Activated naive CD8-positive, alpha-beta T cell treated with anti-CD3 and anti-CD28 coated beads for 36 hours (primary cell): ENCODE data around the gene ATF1. TPM values are rescaled to one million over a fixed set of nuclear protein-coding genes. Genes with fewer than 3 reads are reported as not detected.
"Not testable (repeated sequence)": the region's sequence is repeated elsewhere in the genome, so short reads cannot be mapped to it uniquely, and the experiment has no call there.

Experiments used
- DNase-seq: peaks from one replicate; pipeline ENCODE4 v3.0.0; 2021
- H3K27ac Mint-ChIP-seq: one replicate; pipeline ENCODE4 v1.8.0; 2022; ENCODE audit warnings: mild to moderate bottlenecking, moderate library complexity, mixed read lengths
- H3K27me3 Mint-ChIP-seq: one replicate; pipeline ENCODE4 v1.8.0; 2022; ENCODE audit warnings: mild to moderate bottlenecking, mixed read lengths
- H3K36me3 Mint-ChIP-seq: one replicate; pipeline ENCODE4 v1.8.0; 2021; ENCODE audit warnings: mild to moderate bottlenecking, mixed read lengths
- H3K4me1 Mint-ChIP-seq: one replicate; pipeline ENCODE4 v1.8.0; 2021; ENCODE audit warnings: mixed read lengths
- H3K4me3 Mint-ChIP-seq: one replicate; pipeline ENCODE4 v1.8.0; 2022; ENCODE audit warnings: mild to moderate bottlenecking, moderate library complexity, mixed read lengths
- H3K9me3 Mint-ChIP-seq: one replicate; pipeline ENCODE4 v1.8.0; 2022; ENCODE audit warnings: mixed read lengths
- total RNA-seq, 2 experiments: library from RNA; stranded (reverse); gene quantifications; one replicate each; pipeline ENCODE4 v1.2.3, GENCODE V29; 2021

Gene ATF1
- total RNA-seq, 2 experiments from 2014 or later, result 57.4 to 58.5 TPM

DNA sequence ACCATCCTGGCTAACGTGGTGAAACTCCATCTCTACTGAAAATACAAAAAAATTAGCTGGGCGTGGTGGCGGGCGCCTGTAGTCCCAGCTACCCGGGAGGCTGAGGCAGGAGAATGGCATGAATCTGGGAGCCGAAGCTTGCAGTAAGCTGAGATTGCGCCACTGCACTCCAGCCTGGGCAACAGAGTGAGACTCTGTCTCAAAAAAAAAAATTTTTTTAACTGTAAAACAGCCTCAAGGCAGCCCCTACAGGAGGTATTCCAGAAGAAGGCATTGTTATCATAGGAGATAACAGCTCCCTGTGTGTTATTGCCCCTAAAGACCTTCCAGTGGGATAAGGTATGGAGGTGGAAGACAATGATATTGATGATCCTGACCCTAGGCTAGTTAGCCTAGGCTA, 51.0 kb downstream of the ATF1 start:
- not testable (repeated sequence) for H3K9me3 Mint-ChIP-seq, H3K27me3 Mint-ChIP-seq, H3K4me1 Mint-ChIP-seq, DNase-seq, H3K4me3 Mint-ChIP-seq, H3K27ac Mint-ChIP-seq
- H3K36me3 Mint-ChIP-seq, result peaks cover 18% of the 10 kb centered on the region

DNA sequence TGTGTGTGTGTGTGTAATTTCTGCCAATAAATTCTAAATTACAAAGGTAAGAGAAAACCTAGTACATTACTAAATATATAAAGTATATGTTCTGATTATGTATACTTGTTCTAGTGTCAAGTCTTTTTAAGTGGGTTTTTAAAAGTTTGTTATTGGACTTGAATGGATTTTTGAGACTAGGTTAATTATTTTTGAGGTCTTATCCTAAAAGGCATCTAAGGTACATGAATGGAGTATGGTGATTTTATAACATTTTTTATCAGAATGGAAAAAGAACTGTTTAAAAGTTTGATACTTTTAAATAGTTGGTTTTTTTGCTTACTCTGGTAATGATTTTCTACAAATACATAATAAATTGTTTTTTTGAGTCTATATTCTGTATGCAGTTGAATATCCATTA, 56.3 kb downstream of the ATF1 start:
- H3K9me3 Mint-ChIP-seq, result no peaks in the 10 kb centered on the region
- DNase-seq, result no peak

DNA sequence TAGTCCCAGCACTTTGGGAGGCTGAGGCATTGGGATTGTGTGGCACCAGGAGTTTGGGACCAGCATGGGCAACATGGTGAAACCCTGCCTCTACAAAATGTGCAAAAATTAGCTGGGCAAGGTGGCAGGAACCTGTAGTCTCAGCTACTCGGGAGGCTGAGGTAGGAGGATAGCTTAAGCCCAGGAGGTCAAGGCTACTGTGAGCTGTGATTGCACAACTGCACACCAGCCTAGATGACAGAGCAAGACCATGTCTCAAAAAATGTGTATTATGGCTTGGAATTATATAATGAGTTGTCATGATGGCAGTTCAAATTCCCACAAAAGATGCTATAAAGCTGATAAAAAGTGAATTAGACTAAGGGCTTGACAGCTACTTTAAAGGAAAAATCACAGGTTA, 58.2 kb downstream of the ATF1 start:
- no peaks in the 10 kb centered on the region for H3K9me3 Mint-ChIP-seq
- H3K36me3 Mint-ChIP-seq, result peaks cover 6% of the 10 kb centered on the region
- no peak overlapping the region for H3K27ac Mint-ChIP-seq
- H3K4me1 Mint-ChIP-seq, result peaks cover 12% of the 10 kb centered on the region
- no peaks in the 10 kb centered on the region for H3K27me3 Mint-ChIP-seq
- H3K4me3 Mint-ChIP-seq, result no peak overlapping the region
- DNase-seq, result no peak

More for the DNA sequence above, 56.3 kb downstream of the ATF1 start:
- H3K4me3 Mint-ChIP-seq, result no peak overlapping the region
- no peak overlapping the region for H3K27ac Mint-ChIP-seq
- peaks cover 6% of the 10 kb centered on the region for H3K4me1 Mint-ChIP-seq
- H3K27me3 Mint-ChIP-seq, result no peaks in the 10 kb centered on the region
- H3K36me3 Mint-ChIP-seq, result peaks cover 15% of the 10 kb centered on the region

DNA sequence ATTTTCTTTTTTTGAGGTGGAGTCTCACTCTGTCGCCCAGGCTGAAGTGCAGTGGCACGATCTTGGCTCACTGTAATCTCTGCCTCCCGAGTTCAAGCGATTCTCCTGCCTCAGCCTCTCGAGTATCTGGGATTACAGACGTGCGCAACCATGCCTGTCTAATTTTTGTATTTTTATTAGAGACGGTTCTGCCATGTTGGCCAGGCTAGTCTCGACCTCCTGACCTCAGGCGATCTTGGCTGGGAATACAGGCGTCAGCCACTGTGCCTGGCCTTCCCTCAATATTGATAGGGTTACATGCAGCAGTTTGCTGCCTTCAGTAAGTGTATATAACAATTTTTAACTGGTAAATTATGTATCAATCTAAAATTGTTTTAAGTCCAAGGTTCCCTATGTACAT, 59.8 kb downstream of the ATF1 start:
- H3K36me3 Mint-ChIP-seq, H3K4me3 Mint-ChIP-seq, H3K9me3 Mint-ChIP-seq, H3K27me3 Mint-ChIP-seq, H3K27ac Mint-ChIP-seq, DNase-seq: not testable (repeated sequence)
- H3K4me1 Mint-ChIP-seq, result peaks cover 12% of the 10 kb centered on the region

DNA sequence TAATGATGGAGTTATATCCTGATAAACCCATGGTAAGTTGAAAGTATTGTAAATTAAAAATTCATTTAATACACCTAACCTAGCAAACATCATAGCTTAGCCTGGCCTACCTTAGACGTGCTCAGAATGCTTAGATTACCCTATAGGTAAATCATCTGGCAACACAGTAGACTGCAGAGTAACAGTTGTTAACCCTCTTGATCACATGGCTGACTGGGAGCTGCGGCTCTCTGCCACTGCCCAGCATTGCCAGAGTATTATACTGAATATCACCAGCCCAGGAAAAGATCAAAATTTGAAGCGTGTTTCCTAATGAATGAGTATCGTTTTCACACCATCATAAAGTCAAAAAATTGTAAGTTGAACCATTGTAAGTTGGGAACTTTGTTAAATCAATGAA, 61.0 kb downstream of the ATF1 start:
- Mint-ChIP-seq H3K27ac (peak overlapping the region; percentile 87), H3K27me3 (no peaks in the 10 kb centered on the region), H3K4me1 (peaks cover 10% of the 10 kb centered on the region), H3K4me3 (no peak overlapping the region), H3K36me3 (no peaks in the 10 kb centered on the region), H3K9me3 (no peaks in the 10 kb centered on the region)
- DNase-seq, result no peak

DNA sequence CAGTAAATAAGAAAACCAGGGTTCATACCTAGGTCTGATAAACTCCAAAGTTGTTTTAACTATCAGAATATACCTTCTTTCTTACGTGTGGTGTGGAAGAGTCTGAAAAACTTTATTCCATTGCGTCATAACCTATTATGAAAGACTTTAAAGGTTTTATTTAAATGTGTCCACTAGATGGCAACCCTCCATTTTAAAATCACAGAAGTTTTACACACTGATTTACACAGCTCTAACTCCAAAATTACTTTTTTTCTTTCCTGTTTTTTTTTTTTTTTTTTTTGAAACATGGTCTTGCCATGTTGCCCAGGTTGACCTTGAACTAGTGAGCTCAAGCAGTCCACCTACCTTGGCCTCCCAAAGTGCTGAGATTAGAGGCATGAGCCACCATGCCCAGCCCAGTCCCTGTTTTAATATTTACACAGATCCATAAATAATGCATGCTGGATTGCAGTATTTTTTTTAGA, 61.5 kb downstream of the ATF1 start:
- Mint-ChIP-seq H3K36me3 (no peaks in the 10 kb centered on the region), H3K4me3 (no peak overlapping the region), H3K9me3 (no peaks in the 10 kb centered on the region), H3K27ac (peak overlapping the region; percentile 87), H3K27me3 (no peaks in the 10 kb centered on the region), H3K4me1 (peaks cover 10% of the 10 kb centered on the region)
- DNase-seq, result no peak

DNA sequence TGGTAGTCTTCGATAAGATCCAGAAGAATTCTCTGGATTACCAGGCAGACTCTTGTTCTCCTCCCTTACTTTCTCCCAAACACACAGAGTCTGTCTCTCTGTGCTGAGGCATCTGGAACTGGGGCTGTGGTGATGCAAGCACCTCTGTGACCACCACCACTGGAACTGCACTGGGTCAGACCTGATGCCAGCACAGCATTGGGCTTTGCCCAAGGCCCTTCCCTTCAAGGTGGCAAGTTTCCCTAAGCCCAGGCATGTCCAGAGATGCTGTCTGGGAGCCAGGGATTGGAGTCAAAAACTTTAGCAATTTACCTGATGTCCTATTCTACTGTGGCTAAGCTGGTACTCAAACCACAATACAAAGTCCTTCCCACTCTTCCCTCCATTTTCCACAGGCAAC, 64.2 kb downstream of the ATF1 start:
- Mint-ChIP-seq H3K27me3 (no peaks in the 10 kb centered on the region), H3K4me1 (peaks cover 10% of the 10 kb centered on the region), H3K27ac (no peak overlapping the region), H3K4me3 (no peak overlapping the region), H3K9me3 (peaks cover 2% of the 10 kb centered on the region), H3K36me3 (no peaks in the 10 kb centered on the region)
- DNase-seq, result no peak

DNA sequence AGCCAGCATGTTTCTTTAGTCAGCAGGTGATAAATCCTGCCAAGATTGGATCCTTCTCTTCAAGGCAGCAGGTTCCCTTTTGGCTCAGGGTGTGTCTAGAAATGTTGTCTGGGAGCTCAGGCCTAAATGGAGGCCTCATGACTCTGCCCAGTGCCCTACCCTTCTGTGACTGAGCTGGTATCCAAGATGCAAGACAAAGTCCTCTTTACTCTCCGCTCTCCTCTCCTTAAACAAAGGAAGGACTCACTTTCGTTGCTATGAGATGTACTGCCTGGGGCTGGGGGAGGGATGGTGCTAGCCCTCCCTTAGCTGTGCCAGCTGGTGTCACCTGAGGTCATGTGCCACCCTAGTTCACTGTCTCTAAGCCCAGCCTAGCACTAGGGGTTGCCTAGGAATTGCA, 65.0 kb downstream of the ATF1 start:
- no peak for DNase-seq
- Mint-ChIP-seq H3K4me3 (no peak overlapping the region), H3K36me3 (peaks cover 4% of the 10 kb centered on the region), H3K9me3 (peaks cover 7% of the 10 kb centered on the region), H3K27me3 (peaks cover 3% of the 10 kb centered on the region), H3K27ac (no peak overlapping the region), H3K4me1 (peaks cover 10% of the 10 kb centered on the region)

DNA sequence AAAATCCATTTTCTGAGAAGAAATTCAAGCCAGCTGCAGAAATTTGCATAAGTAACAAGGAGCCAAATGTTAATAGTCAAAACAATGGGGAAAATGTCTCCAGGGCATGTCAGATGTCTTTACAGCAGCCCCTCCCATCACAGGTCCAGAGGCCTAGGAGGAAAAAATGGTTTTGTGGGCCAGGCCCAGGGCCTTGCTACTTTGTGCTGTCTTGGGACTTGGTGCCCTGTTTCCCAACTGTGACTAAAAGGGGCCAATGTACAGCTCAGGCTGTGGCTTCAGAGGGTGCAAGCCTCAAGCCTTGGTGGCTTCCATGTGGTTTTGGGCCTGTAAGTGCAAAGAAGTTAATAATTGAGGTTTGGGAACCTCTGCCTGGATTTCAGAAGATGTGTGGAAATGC, 69.9 kb downstream of the ATF1 start:
- H3K4me1 Mint-ChIP-seq, H3K27ac Mint-ChIP-seq, H3K4me3 Mint-ChIP-seq, DNase-seq, H3K36me3 Mint-ChIP-seq, H3K27me3 Mint-ChIP-seq: not testable (repeated sequence)
- H3K9me3 Mint-ChIP-seq, result peaks cover 13% of the 10 kb centered on the region

DNA sequence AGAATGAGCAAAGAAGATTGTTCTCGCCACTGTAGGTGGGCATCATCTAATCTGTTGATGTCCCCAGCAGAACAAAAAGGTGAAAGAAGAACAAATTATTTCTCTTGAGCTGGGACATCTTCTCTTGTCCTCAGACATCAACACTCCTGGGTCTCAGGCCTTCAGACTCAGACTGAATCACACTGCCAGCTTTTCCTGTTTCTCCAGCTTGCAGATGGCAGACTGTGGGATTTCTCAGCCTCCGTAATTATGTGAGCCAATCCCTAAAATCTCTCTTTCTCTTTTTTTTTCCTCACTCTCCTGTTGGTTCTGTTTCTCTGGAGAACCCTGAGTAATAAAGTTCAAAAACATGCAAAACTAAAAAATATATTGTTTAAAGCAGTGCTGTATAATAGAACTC, 75.1 kb downstream of the ATF1 start:
- peaks cover 12% of the 10 kb centered on the region for H3K27me3 Mint-ChIP-seq

DNA sequence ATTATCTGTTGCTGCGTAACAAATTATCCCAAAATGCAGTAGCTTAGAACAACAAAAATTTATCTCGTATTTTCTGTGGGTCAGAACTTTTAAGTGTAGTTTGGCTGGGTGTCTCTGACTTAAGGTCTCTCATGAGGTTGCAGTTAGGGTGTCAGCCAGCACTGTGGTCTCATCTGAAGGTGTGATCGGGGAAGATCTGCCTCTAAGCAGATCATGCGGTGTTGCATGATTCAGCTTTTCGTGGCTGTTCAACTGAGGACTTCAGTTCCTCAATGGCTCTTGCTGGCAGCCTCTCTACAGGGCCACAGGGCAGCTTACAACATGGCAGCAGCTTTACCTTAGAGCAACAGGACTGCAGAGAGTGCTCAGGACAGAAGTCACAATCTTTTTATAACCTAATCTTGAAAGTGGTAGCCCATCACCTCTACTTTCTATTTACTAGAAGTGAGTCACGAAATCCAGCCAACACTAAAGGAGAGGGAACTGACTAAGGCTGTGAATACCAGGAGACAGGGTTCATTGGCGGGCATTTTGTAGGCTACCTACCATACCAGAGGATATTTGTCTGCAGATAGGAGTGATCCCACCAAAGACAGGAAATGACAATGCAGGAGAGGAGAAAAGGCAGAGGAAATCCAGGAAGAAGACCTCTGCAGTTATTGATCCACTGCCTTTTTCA, 77.0 kb downstream of the ATF1 start:
- peaks cover 10% of the 10 kb centered on the region for H3K9me3 Mint-ChIP-seq
- H3K4me1 Mint-ChIP-seq, result no peaks in the 10 kb centered on the region
- no peak overlapping the region for H3K4me3 Mint-ChIP-seq
- no peak overlapping the region for H3K27ac Mint-ChIP-seq
- H3K36me3 Mint-ChIP-seq, result peaks cover 3% of the 10 kb centered on the region
- H3K27me3 Mint-ChIP-seq, result peaks cover 12% of the 10 kb centered on the region
- no peak for DNase-seq

More for the DNA sequence above, 75.1 kb downstream of the ATF1 start:
- H3K4me3 Mint-ChIP-seq, result no peak overlapping the region
- peaks cover 16% of the 10 kb centered on the region for H3K9me3 Mint-ChIP-seq
- H3K36me3 Mint-ChIP-seq, result peaks cover 3% of the 10 kb centered on the region
- H3K27ac Mint-ChIP-seq, result no peak overlapping the region
- H3K4me1 Mint-ChIP-seq, result no peaks in the 10 kb centered on the region
- DNase-seq, result no peak

DNA sequence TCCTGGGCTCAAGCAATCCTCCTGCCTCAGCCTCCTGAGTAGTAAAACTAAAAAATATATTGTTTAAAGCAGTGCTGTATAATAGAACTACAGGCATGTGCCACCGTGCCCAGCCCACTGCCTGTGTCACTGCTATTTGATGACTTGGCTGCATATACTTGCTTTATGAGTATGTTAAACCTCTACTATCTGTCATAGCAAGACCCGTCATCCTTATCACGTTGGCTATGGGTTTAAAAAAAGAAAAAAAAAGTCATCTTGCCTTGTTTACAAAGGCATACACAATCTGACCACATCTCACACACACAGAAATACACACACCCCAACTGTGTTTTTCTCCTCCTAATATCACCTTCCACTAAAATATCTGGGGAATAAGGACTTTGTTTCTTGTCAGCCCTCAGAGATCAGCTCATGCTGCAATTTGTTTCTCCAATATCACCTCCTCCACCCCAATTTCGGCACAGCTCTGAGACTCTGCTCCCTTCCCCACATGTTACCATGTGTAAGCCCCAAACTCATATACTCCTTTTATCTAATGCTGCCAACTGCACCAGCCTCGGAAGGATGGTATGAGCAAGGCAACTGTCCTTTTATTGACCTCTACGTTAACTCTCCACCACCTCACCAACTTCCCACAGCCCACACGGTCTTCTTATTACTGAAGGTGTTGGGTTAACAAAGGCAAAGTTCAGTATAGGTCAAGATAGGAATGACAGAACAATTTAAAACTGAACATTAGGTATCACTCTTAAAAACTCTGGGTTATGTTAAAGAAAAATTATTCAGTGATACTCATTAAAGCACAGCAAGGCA, 78.0 kb downstream of the ATF1 start:
- Mint-ChIP-seq H3K4me3 (no peak overlapping the region), H3K36me3 (peaks cover 3% of the 10 kb centered on the region), H3K27ac (no peak overlapping the region), H3K9me3 (peaks cover 10% of the 10 kb centered on the region), H3K27me3 (peaks cover 12% of the 10 kb centered on the region), H3K4me1 (no peaks in the 10 kb centered on the region)
- DNase-seq, result no peak

DNA sequence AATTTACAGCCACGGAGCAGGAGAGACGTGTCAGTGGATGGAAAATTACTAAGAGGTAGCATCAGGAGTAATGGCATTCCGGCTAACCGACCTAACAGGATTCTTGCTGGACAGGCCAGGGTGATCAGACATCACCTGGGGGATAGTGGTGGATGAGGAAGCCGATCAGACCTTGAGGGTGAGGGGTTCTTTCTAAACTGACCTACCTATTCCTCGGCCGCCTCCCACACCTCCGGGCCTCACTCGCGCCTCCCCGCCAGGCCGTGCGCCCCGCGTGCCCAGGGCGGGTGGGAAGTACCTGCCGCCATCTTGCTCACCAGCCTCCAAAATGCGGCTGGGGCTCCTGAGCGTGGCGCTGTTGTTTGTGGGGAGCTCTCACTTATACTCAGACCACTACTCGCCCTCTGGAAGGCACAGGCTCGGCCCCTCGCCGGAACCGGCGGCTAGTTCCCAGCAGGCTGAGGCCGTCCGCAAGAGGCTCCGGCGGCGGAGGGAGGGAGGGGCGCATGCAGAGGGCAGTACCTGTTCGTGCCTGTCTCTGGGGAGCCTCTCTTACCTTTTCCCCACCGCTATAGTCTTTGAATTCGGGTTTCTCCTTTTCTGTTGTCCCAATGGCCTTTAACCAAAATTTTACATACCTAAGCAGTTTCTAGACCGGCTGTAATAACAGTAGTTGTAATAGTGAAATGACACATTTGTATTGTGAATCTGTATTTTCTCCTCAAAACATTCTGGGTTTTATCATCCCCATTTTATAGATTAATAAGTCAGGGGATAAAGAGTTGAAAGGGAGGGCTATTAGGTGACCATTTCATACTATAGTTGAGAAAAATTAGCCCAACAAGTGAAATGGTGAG, 79.0 kb downstream of the ATF1 start, which contains the start of gene TMPRSS12:
Gene TMPRSS12, plus strand, starts transcription at position 290 of the 857 bp plus-strand sequence. Its CDS starts 39 bp downstream, at position 329.
- DNase-seq, result no peak
- H3K4me3 Mint-ChIP-seq, result no peak within 1 kb of the TSS
- H3K27ac Mint-ChIP-seq, result no peak within 1 kb of the TSS
- peaks cover 8% of the 10 kb centered on the region for H3K27me3 Mint-ChIP-seq
- H3K9me3 Mint-ChIP-seq, result peaks cover 10% of the 10 kb centered on the region
- no peaks in the 10 kb centered on the region for H3K4me1 Mint-ChIP-seq
- peaks cover 3% of the 10 kb centered on the region for H3K36me3 Mint-ChIP-seq

DNA sequence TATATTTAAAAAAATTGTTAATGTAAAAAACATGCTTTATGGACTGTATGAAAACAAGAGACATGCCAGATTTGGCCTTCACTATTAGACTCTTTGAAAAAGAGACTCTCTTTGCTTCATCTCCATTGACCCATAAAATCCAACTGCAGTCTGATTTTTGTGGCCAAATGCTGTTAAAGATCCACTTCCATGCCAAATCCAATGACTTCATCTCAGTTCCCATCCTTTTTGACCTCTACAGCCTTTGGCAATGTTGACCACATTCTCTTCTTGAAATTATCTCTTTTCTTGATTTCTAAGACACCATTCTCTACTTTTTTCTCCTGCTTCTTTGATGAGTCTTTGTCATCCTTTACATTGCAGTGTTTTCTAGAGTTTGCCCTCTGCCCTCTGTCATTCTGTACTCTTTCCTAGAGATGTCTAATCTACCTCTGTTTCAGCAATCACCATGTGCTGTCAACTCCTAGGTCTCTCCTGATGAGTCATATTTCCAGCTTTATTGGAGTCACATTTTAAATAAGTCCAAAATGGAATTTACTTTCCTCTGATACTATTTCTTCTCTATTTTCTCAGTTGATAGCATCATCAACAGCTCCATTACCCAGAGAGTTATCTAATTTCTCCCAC, 81.2 kb downstream of the ATF1 start:
- Mint-ChIP-seq H3K9me3 (peaks cover 10% of the 10 kb centered on the region), H3K27ac (no peak overlapping the region), H3K27me3 (peaks cover 11% of the 10 kb centered on the region), H3K4me1 (no peaks in the 10 kb centered on the region), H3K4me3 (no peak overlapping the region), H3K36me3 (peaks cover 3% of the 10 kb centered on the region)
- no peak for DNase-seq
